ENCODE results near the gene WDR17.

DNA sequence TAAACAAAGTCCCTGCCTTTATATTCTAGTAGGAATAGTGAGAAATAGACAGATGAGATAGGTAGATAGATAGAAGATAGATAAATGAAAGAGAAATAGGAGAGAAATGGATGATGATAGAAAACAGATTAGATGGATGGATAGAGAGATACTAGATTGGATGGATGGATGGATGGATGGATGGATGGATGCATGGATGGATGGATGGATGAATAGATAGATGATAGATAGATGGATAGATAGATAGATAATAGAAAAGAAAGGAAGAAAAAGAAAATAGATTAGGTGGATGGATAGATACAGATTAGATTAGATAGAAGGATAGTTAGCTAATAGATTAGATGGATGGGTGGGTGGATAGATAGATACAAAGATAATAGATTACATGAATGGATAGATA, 33.2 kb upstream of the WDR17 start:
- TF ChIP-seq ZNF274 (IDR thresholded peaks at IDR 0.05; ENCODE audit: low read depth, low read length) (no peak), YY1 (IDR thresholded peaks at IDR 0.05; ENCODE audit: insufficient read depth, insufficient read length) (no peak)
